Fibroblast of the aortic adventitia (primary cell): ENCODE results near the gene TRAF3. TPM values are rescaled to one million over a fixed set of nuclear protein-coding genes. Genes with fewer than 3 reads are reported as not detected.

ENCODE experiments used
- DNase-seq: peaks from one replicate; pipeline ENCODE4 v3.0.0-alpha.2; 2010; ENCODE audit warnings: low read depth
- H3K4me3 ChIP-seq: 2 replicates; pipeline ENCODE4 v1.5.1; 2011; ENCODE audit warnings: low read depth, mild to moderate bottlenecking, control low read depth, low read length, moderate library complexity
- CTCF ChIP-seq: IDR thresholded peaks from 2 replicates; pipeline ENCODE4 v1.5.1; 2011; ENCODE audit warnings: mild to moderate bottlenecking, low read length, control low read depth, inconsistent platforms; ENCODE audit not compliant: insufficient read depth
- total RNA-seq: library from RNA; depleted of rRNA; stranded (reverse); fragments of >200 nt; gene quantifications from 2 replicates; pipeline ENCODE4 v1.2.3, GENCODE V29; 2012; ENCODE audit warnings: low replicate concordance

Gene TRAF3
- total RNA-seq, 1 donor: 19.3 TPM

GRCh38 chr14:102784892-102785594 lies 7.8 kb downstream of the TRAF3 start:
- TF ChIP-seq CTCF: no peak
- no peak for DNase-seq

GRCh38 chr14:102785595-102785963 lies 8.3 kb downstream of the TRAF3 start:
- TF ChIP-seq CTCF: no peak
- no peak overlapping the region for H3K4me3 ChIP-seq
- no peak for DNase-seq

More at GRCh38 chr14:102784892-102785594, 7.8 kb downstream of the TRAF3 start:
- H3K4me3 ChIP-seq: no peak overlapping the region

- no peak overlapping the region for H3K4me3 ChIP-seq
- DNase-seq: peak; percentile 14
- no peak for TF ChIP-seq CTCF
Measured at GRCh38 chr14:102786768-102787167, 9.5 kb downstream of the TRAF3 start.

- no peak overlapping the region for H3K4me3 ChIP-seq
- DNase-seq: no peak
- TF ChIP-seq CTCF: no peak
Measured at GRCh38 chr14:102789349-102789748, 12.1 kb downstream of the TRAF3 start.

GRCh38 chr14:102793531-102794328 lies 16.5 kb downstream of the TRAF3 start:
- H3K4me3 ChIP-seq: no peak overlapping the region
- TF ChIP-seq CTCF: no peak
- DNase-seq: no peak

GRCh38 chr14:102795060-102795925 lies 18.0 kb downstream of the TRAF3 start:
- peak; percentile 78 for TF ChIP-seq CTCF
- peak; percentile 97 for DNase-seq
- peak overlapping the region; percentile 47 for H3K4me3 ChIP-seq
